H1 (cell line): ENCODE results near the gene IRAK3.

ENCODE experiments used
- BRCA1 ChIP-seq: IDR thresholded peaks from 2 replicates; pipeline ENCODE4 v1.6.1; 2012; ENCODE audit warnings: low read depth, low read length, improper control_type of control experiment
- CEBPB ChIP-seq: IDR thresholded peaks from 2 replicates; pipeline ENCODE4 v1.6.1; 2012; ENCODE audit warnings: low read depth, low read length
- JUND ChIP-seq: IDR thresholded peaks from 2 replicates; pipeline ENCODE4 v1.6.1; 2011; ENCODE audit warnings: mild to moderate bottlenecking, improper control_type of control experiment, low read length
- POLR2AphosphoS5 ChIP-seq: IDR thresholded peaks from 2 replicates; pipeline ENCODE4 v1.6.1; 2011; ENCODE audit warnings: low read depth, low read length
- SIN3A ChIP-seq, 2 experiments: IDR thresholded peaks in 1 of 2; conservative IDR thresholded peaks in 1 of 2; 2 replicates each; pipeline ENCODE4 v1.6.1; 2011 to 2012; ENCODE audit warnings: low read length in 2 of 2, improper control_type of control experiment in 1 of 2, low read depth in 1 of 2, mild to moderate bottlenecking in 1 of 2
- TBP ChIP-seq: IDR thresholded peaks from 2 replicates; pipeline ENCODE4 v1.6.1; 2011; ENCODE audit warnings: low read depth, low read length, improper control_type of control experiment
- USF2 ChIP-seq: IDR thresholded peaks from 2 replicates; pipeline ENCODE4 v1.6.1; 2011; ENCODE audit warnings: low read length, improper control_type of control experiment
- YY1 ChIP-seq: IDR thresholded peaks from 2 replicates; pipeline ENCODE4 v1.6.1; 2011; ENCODE audit warnings: low read depth, mild to moderate bottlenecking, low read length
- TF ChIP-seq, protein P1 (sequence below), 3 experiments: IDR thresholded peaks; 1 replicate in 2 of 3; 2 replicates in 1 of 3; pipeline versions ENCODE4 v1.5.1 to v1.6.1; 2011; ENCODE audit warnings: low read length in 3 of 3, mild to moderate bottlenecking in 3 of 3, inconsistent platforms in 2 of 3, low read depth in 1 of 3, moderate library complexity in 1 of 3; ENCODE audit not compliant: insufficient read depth in 1 of 3; ENCODE audit errors: control extremely low read depth in 1 of 3
- TF ChIP-seq, protein P2 (sequence below): IDR thresholded peaks from 2 replicates; pipeline ENCODE4 v1.6.1; 2012; ENCODE audit warnings: inconsistent platforms

GRCh38 chr12:66190519-66191370 is 1.7 kb downstream of the IRAK3 start:
- TF ChIP-seq, protein P1, sequence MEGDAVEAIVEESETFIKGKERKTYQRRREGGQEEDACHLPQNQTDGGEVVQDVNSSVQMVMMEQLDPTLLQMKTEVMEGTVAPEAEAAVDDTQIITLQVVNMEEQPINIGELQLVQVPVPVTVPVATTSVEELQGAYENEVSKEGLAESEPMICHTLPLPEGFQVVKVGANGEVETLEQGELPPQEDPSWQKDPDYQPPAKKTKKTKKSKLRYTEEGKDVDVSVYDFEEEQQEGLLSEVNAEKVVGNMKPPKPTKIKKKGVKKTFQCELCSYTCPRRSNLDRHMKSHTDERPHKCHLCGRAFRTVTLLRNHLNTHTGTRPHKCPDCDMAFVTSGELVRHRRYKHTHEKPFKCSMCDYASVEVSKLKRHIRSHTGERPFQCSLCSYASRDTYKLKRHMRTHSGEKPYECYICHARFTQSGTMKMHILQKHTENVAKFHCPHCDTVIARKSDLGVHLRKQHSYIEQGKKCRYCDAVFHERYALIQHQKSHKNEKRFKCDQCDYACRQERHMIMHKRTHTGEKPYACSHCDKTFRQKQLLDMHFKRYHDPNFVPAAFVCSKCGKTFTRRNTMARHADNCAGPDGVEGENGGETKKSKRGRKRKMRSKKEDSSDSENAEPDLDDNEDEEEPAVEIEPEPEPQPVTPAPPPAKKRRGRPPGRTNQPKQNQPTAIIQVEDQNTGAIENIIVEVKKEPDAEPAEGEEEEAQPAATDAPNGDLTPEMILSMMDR (IDR thresholded peaks at IDR 0.05; ENCODE audit: control extremely low read depth in 1 of 3, insufficient read depth in 1 of 3, low read depth in 1 of 3, low read length in 3 of 3) = no peak
- TF ChIP-seq CEBPB = no peak
- TF ChIP-seq SIN3A (conservative IDR thresholded peaks at IDR 0.05 in 1 of 2, IDR thresholded peaks at IDR 0.05 in 1 of 2; ENCODE audit: low read depth in 1 of 2, low read length in 2 of 2) = no peak
- no peak for TF ChIP-seq USF2
- no peak for TF ChIP-seq YY1
- TF ChIP-seq TBP = no peak
- TF ChIP-seq POLR2AphosphoS5 = no peak
- TF ChIP-seq, protein P2, sequence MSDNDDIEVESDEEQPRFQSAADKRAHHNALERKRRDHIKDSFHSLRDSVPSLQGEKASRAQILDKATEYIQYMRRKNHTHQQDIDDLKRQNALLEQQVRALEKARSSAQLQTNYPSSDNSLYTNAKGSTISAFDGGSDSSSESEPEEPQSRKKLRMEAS = no peak
- no peak for TF ChIP-seq BRCA1
- no peak for TF ChIP-seq JUND
